ENCODE data around the gene SSX7. TPM values are rescaled to one million over a fixed set of nuclear protein-coding genes. Genes with fewer than 3 reads are reported as not detected.

The SSX7 gene
- total RNA-seq, 2 experiments from 2014 or later, result not detected

Other genes with a start within 250 kb of the SSX7 start
- not detected for gene XAGE1A, start 159.1 kb downstream of the SSX7 start, total RNA-seq
- not detected for gene XAGE1B, start 137.8 kb downstream of the SSX7 start, total RNA-seq
- not detected for gene SSX2, start 52.3 kb upstream of the SSX7 start, total RNA-seq
- gene SSX2B, start 96.4 kb upstream of the SSX7 start, total RNA-seq, result not detected
- gene SPANXN5, start 142.5 kb upstream of the SSX7 start, total RNA-seq, result not detected
- not detected for gene XAGE5, start 156.4 kb upstream of the SSX7 start, total RNA-seq
- gene XAGE3, start 213.2 kb upstream of the SSX7 start, total RNA-seq, result not detected
- 10 to 100 TPM; 12.6 to 13.5 TPM for gene FAM156B, start 242.4 kb upstream of the SSX7 start, total RNA-seq

All from activated naive CD4-positive, alpha-beta T cell treated with anti-CD3 and anti-CD28 coated beads for 36 hours (primary cell).